SU-DHL-6 (cell line): ENCODE measurements around the gene LHFPL3.

Experiments
- H2AFZ ChIP-seq: fragments of 200-600 bp; sonication (generic); 2 replicates; pipeline ENCODE4 v1.6.1; 2014; ENCODE audit warnings: low read depth, mild to moderate bottlenecking, moderate library complexity, mixed read lengths, antibody characterized with exemption, low read length; ENCODE audit not compliant: severe bottlenecking
- H3F3A ChIP-seq: fragments of 200-600 bp; shearing (Covaris generic); 2 replicates; pipeline ENCODE4 v1.6.0; 2016; ENCODE audit warnings: antibody characterized with exemption, mild to moderate bottlenecking; ENCODE audit not compliant: insufficient read depth
- H3K27ac ChIP-seq: fragments of 200-600 bp; sonication (generic); 2 replicates; pipeline ENCODE4 v1.5.1; 2016; ENCODE audit warnings: low read depth, mild to moderate bottlenecking, low read length, moderate library complexity, mixed read lengths
- H3K27me3 ChIP-seq: fragments of 200-600 bp; sonication (generic), shearing (Covaris generic); 2 replicates; pipeline ENCODE4 v1.6.0; 2014; ENCODE audit warnings: mild to moderate bottlenecking, low read length
- H3K36me3 ChIP-seq: fragments of 200-600 bp; sonication (generic); 2 replicates; pipeline ENCODE4 v1.6.1; 2014; ENCODE audit warnings: mild to moderate bottlenecking, low read length, mixed read lengths
- H3K4me2 ChIP-seq: fragments of 300-600, 200-600 bp; shearing (Covaris generic), sonication (generic); 2 replicates; pipeline ENCODE4 v1.6.0; 2014; ENCODE audit warnings: low read length, low read depth, mild to moderate bottlenecking; ENCODE audit not compliant: poor library complexity, severe bottlenecking
- H3K4me3 ChIP-seq: fragments of 200-600 bp; sonication (generic); 2 replicates; pipeline ENCODE4 v1.5.1; 2014; ENCODE audit warnings: antibody characterized with exemption, low read length, mild to moderate bottlenecking, mixed read lengths; ENCODE audit not compliant: insufficient read depth, poor library complexity, severe bottlenecking
- H3K79me2 ChIP-seq: fragments of 200-600 bp; sonication (generic); 2 replicates; pipeline ENCODE4 v1.6.1; 2014; ENCODE audit warnings: mild to moderate bottlenecking, low read length, moderate library complexity; ENCODE audit not compliant: insufficient read depth
- H3K9ac ChIP-seq: fragments of 200-600 bp; sonication (generic); 2 replicates; pipeline ENCODE4 v1.7.0; 2014; ENCODE audit warnings: mild to moderate bottlenecking, low read length
- H3K9me2 ChIP-seq: fragments of 200-600 bp; sonication (generic); replicated peaks from 2 replicates; pipeline ENCODE4 v1.6.1; 2014; ENCODE audit warnings: low read length; ENCODE audit not compliant: insufficient read depth
- H3K9me3 ChIP-seq: fragments of 200-600 bp; sonication (generic); 2 replicates; pipeline ENCODE4 v1.6.1; 2014; ENCODE audit warnings: low read length, mixed read lengths; ENCODE audit not compliant: insufficient read depth
- H4K20me1 ChIP-seq: fragments of 200-600 bp; sonication (generic); 2 replicates; pipeline ENCODE4 v1.6.1; 2014; ENCODE audit warnings: low read depth, mild to moderate bottlenecking, antibody characterized with exemption, low read length, moderate library complexity, mixed read lengths
- EZH2phosphoT487 ChIP-seq: fragments of 200-600 bp; sonication (generic), shearing (Covaris generic); conservative IDR thresholded peaks from 2 replicates; pipeline ENCODE4 v1.6.1; 2018; ENCODE audit warnings: mild to moderate bottlenecking, antibody characterized with exemption, low read length, moderate library complexity, mixed read lengths
- TF ChIP-seq, protein P1 (sequence below): fragments of 200-600 bp; sonication (generic); IDR thresholded peaks from one replicate; pipeline ENCODE4 v1.5.1; 2017; ENCODE audit warnings: antibody characterized with exemption, mild to moderate bottlenecking, low read length, moderate library complexity; ENCODE audit not compliant: insufficient read depth, poor library complexity, severe bottlenecking

Gene LHFPL3

DNA sequence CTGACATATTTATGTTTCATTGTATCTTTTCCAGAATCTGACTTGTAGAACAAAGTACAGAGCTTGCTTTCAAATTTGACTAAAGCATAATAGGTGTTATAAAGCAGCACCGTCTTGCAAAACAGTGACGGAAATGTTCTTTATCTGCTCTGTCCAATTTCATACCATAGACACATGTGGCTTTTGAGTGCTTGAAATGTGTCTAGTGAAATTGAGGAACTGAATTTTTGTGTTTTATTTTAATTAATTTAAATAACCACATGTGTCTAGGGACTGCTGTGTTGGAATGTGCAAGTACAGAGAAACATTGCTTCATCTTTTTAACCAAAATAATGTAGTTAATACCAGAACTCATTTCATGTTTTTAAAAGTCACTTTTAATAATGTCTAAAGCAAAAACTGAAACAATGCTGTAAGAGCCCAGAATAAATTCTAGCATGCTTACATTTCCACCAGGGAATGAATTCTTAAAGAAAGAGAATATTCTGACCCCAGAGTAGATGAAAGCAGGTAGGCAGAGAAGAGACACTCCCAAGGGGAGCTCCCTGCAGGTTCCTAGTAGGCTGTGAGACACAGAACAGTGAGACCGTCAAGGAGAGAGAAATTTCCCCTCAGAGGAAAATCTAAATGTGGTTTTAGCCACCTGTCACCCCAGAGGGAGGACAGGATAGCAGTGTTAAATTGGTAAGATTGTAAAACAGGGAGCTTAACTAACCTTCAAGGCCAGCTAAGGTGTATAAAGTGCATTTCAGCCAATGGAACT lies 510.3 kb downstream of the LHFPL3 start:
- Histone ChIP-seq H3K9ac (no peak overlapping the region), H3K27ac (no peak overlapping the region), H3K9me3 (no peaks in the 10 kb centered on the region), H3K36me3 (no peaks in the 10 kb centered on the region), H3F3A (no peaks in the 10 kb centered on the region), H4K20me1 (no peaks in the 10 kb centered on the region), H3K4me2 (no peak overlapping the region), H3K27me3 (no peaks in the 10 kb centered on the region), H3K9me2 (no peaks in the 10 kb centered on the region), H3K79me2 (no peaks in the 10 kb centered on the region), H2AFZ (no peak overlapping the region), H3K4me3 (no peak overlapping the region)
- TF ChIP-seq, protein P1, sequence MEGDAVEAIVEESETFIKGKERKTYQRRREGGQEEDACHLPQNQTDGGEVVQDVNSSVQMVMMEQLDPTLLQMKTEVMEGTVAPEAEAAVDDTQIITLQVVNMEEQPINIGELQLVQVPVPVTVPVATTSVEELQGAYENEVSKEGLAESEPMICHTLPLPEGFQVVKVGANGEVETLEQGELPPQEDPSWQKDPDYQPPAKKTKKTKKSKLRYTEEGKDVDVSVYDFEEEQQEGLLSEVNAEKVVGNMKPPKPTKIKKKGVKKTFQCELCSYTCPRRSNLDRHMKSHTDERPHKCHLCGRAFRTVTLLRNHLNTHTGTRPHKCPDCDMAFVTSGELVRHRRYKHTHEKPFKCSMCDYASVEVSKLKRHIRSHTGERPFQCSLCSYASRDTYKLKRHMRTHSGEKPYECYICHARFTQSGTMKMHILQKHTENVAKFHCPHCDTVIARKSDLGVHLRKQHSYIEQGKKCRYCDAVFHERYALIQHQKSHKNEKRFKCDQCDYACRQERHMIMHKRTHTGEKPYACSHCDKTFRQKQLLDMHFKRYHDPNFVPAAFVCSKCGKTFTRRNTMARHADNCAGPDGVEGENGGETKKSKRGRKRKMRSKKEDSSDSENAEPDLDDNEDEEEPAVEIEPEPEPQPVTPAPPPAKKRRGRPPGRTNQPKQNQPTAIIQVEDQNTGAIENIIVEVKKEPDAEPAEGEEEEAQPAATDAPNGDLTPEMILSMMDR: no peak
- no peak for TF ChIP-seq EZH2phosphoT487

DNA sequence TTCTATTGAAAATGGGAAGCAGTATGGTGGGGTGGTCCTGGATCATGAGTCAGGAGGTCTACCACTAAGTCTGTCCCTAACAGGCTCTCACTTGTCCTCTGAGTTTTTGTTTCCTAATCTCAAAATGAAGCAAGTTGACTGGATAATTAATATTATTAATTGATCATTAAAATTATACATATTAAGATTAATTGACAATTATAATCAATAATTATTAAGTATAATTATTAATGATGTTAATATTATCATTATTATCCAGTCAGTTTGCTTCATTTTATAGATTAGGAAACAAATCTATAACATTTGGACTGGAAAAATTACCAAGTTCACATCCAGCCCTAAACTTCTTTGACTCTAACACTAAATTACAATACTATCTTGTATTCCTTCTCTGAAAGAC lies 511.4 kb downstream of the LHFPL3 start:
- no peaks in the 10 kb centered on the region for H3K36me3 ChIP-seq
- no peaks in the 10 kb centered on the region for H3F3A ChIP-seq
- H3K4me3 ChIP-seq: no peak overlapping the region
- no peaks in the 10 kb centered on the region for H3K9me2 ChIP-seq
- H2AFZ ChIP-seq: no peak overlapping the region
- H3K9ac ChIP-seq: no peak overlapping the region
- no peaks in the 10 kb centered on the region for H3K79me2 ChIP-seq
- no peaks in the 10 kb centered on the region for H3K9me3 ChIP-seq
- no peak overlapping the region for H3K27ac ChIP-seq
- no peaks in the 10 kb centered on the region for H3K27me3 ChIP-seq
- no peaks in the 10 kb centered on the region for H4K20me1 ChIP-seq
- no peak overlapping the region for H3K4me2 ChIP-seq
- TF ChIP-seq EZH2phosphoT487: no peak
- TF ChIP-seq, protein P1: no peak

DNA sequence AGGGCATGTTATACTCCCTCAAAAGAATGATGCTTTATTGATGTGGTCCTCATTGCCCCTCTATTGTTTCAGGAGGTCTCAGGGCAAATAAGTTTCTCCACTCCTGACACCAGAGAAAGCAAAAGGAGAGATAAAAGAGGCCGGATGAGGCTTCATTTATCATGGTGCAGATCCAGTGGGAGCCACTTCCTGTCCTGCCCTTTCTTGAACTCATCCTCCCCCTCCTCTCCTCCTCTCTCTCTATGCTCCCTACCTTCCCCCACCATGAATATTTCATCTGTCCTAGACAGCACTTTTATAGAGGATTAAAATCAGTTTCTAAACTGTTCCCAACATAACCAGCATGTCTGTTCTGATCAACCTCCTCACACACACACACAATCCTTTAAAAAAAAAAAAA lies 513.4 kb downstream of the LHFPL3 start:
- Histone ChIP-seq H3K4me2 (no peak overlapping the region), H3K79me2 (no peaks in the 10 kb centered on the region), H3K9ac (no peak overlapping the region), H3K9me2 (no peaks in the 10 kb centered on the region), H3K9me3 (no peaks in the 10 kb centered on the region), H3K27me3 (no peaks in the 10 kb centered on the region), H2AFZ (no peak overlapping the region), H3K4me3 (no peak overlapping the region), H4K20me1 (no peaks in the 10 kb centered on the region), H3K36me3 (no peaks in the 10 kb centered on the region), H3K27ac (no peak overlapping the region), H3F3A (no peaks in the 10 kb centered on the region)
- TF ChIP-seq, protein P1: no peak
- TF ChIP-seq EZH2phosphoT487: no peak
